Measurements from ENCODE around the gene KCTD21.
"Not testable (repeated sequence)": the region's sequence is repeated elsewhere in the genome, so short reads cannot be mapped to it uniquely, and the experiment has no call there.

The KCTD21 gene

GRCh38 chr11:78190374-78190773 is 1.9 kb upstream of the KCTD21 start:
- H3K4me3 Mint-ChIP-seq: peak overlapping the region; percentile 17 to 97
- H3K27me3 Mint-ChIP-seq: no peaks in the 10 kb centered on the region
- DNase-seq: no peak
- ATAC-seq (replicated peaks): no peak
- H3K9me3 Mint-ChIP-seq: no peaks in the 10 kb centered on the region
- H3K36me3 Mint-ChIP-seq (ENCODE audit: insufficient read depth): peaks cover 18% of the 10 kb centered on the region
- peak overlapping the region; percentile 85 to 88 for H3K27ac Mint-ChIP-seq
- peaks cover 35 to 50% of the 10 kb centered on the region in 2 donors for H3K4me1 Mint-ChIP-seq (ENCODE audit: low read depth in 2 of 2)

- Mint-ChIP-seq H3K27ac (peak overlapping the region; percentile 85 to 88), H3K27me3 (no peaks in the 10 kb centered on the region), H3K4me1 (ENCODE audit: low read depth in 2 of 2) (peaks cover 35 to 49% of the 10 kb centered on the region in 2 donors), H3K4me3 (peak overlapping the region; percentile 95 to 97), H3K36me3 (ENCODE audit: insufficient read depth) (peaks cover 18% of the 10 kb centered on the region), H3K9me3 (no peaks in the 10 kb centered on the region)
- DNase-seq: no peak
- no peak for ATAC-seq (replicated peaks)
These were observed 1.4 kb upstream of the KCTD21 start for GRCh38 chr11:78189851-78190250.

- Mint-ChIP-seq H3K4me3 (peak overlapping the region; percentile 95 to 97), H3K36me3 (ENCODE audit: insufficient read depth) (peaks cover 18% of the 10 kb centered on the region), H3K4me1 (ENCODE audit: low read depth in 2 of 2) (peaks cover 32 to 43% of the 10 kb centered on the region in 2 donors), H3K27me3 (no peaks in the 10 kb centered on the region), H3K27ac (peak overlapping the region; percentile 85 to 88), H3K9me3 (no peaks in the 10 kb centered on the region)
- DNase-seq: no peak
- ATAC-seq (replicated peaks): no peak
These were observed 823 bp upstream of the KCTD21 start for GRCh38 chr11:78189174-78189724.

GRCh38 chr11:78187366-78188285 is 800 bp downstream of the KCTD21 start:
- peaks cover 32 to 42% of the 10 kb centered on the region in 2 donors for H3K4me1 Mint-ChIP-seq (ENCODE audit: low read depth in 2 of 2)
- ATAC-seq (replicated peaks): peak; percentile 66

GRCh38 chr11:78181185-78181584 is 7.2 kb downstream of the KCTD21 start:
- Mint-ChIP-seq H3K36me3 (ENCODE audit: insufficient read depth) (no peaks in the 10 kb centered on the region), H3K4me3 (no peak overlapping the region), H3K27me3 (no peaks in the 10 kb centered on the region), H3K27ac (no peak overlapping the region), H3K4me1 (ENCODE audit: low read depth in 2 of 2) (peaks cover 3 to 6% of the 10 kb centered on the region in 2 donors), H3K9me3 (peaks cover 0 to 3% of the 10 kb centered on the region in 2 donors)
- no peak for ATAC-seq (replicated peaks)
- no peak for DNase-seq

More at GRCh38 chr11:78187366-78188285, 800 bp downstream of the KCTD21 start:
- Mint-ChIP-seq H3K27me3 (no peaks in the 10 kb centered on the region), H3K4me3 (peak overlapping the region; percentile 95 to 97), H3K36me3 (ENCODE audit: insufficient read depth) (peaks cover 18% of the 10 kb centered on the region), H3K27ac (peak overlapping the region; percentile 85 to 88), H3K9me3 (no peaks in the 10 kb centered on the region)
- peak; percentile 46 to 60 (median 57) for DNase-seq

GRCh38 chr11:78180751-78181150 is 7.7 kb downstream of the KCTD21 start:
- H3K27me3 Mint-ChIP-seq: no peaks in the 10 kb centered on the region
- H3K36me3 Mint-ChIP-seq (ENCODE audit: insufficient read depth): no peaks in the 10 kb centered on the region
- no peak for ATAC-seq (replicated peaks)
- DNase-seq: no peak
- H3K9me3 Mint-ChIP-seq: peaks cover 0 to 6% of the 10 kb centered on the region in 2 donors
- H3K4me3 Mint-ChIP-seq: no peak overlapping the region
- no peak overlapping the region for H3K27ac Mint-ChIP-seq
- H3K4me1 Mint-ChIP-seq (ENCODE audit: low read depth in 2 of 2): peaks cover 3 to 6% of the 10 kb centered on the region in 2 donors

GRCh38 chr11:78179459-78180071 is 8.9 kb downstream of the KCTD21 start:
- H3K27me3 Mint-ChIP-seq: no peaks in the 10 kb centered on the region
- peaks cover 0 to 6% of the 10 kb centered on the region in 2 donors for H3K9me3 Mint-ChIP-seq
- H3K4me3 Mint-ChIP-seq: no peak overlapping the region
- DNase-seq (no peak), ATAC-seq (replicated peaks) (no peak)
- no peaks in the 10 kb centered on the region for H3K36me3 Mint-ChIP-seq (ENCODE audit: insufficient read depth)
- H3K4me1 Mint-ChIP-seq (ENCODE audit: low read depth in 2 of 2): peaks cover 3 to 6% of the 10 kb centered on the region in 2 donors
- peak overlapping the region in 1 of 2 donors; percentile 7 for H3K27ac Mint-ChIP-seq

GRCh38 chr11:78177216-78177615 is 11.2 kb downstream of the KCTD21 start:
- Mint-ChIP-seq H3K4me1 (ENCODE audit: low read depth in 2 of 2) (peaks cover 3 to 6% of the 10 kb centered on the region in 2 donors), H3K9me3 (peaks cover 0 to 6% of the 10 kb centered on the region in 2 donors), H3K27me3 (no peaks in the 10 kb centered on the region), H3K36me3 (ENCODE audit: insufficient read depth) (no peaks in the 10 kb centered on the region), H3K4me3 (no peak overlapping the region), H3K27ac (no peak overlapping the region)
- no peak for DNase-seq
- ATAC-seq (replicated peaks): no peak

GRCh38 chr11:78176605-78177141 is 11.8 kb downstream of the KCTD21 start:
- Mint-ChIP-seq H3K27ac (peak overlapping the region in 1 of 2 donors; percentile 3), H3K9me3 (peaks cover 0 to 6% of the 10 kb centered on the region in 2 donors), H3K36me3 (ENCODE audit: insufficient read depth) (no peaks in the 10 kb centered on the region), H3K27me3 (no peaks in the 10 kb centered on the region), H3K4me1 (ENCODE audit: low read depth in 2 of 2) (peaks cover 3 to 6% of the 10 kb centered on the region in 2 donors), H3K4me3 (no peak overlapping the region)
- no peak for ATAC-seq (replicated peaks)
- no peak for DNase-seq

GRCh38 chr11:78175862-78176261 is 12.6 kb downstream of the KCTD21 start:
- H3K27ac Mint-ChIP-seq; H3K27me3 Mint-ChIP-seq; H3K4me1 Mint-ChIP-seq (ENCODE audit: low read depth in 2 of 2); DNase-seq; H3K9me3 Mint-ChIP-seq; H3K4me3 Mint-ChIP-seq; H3K36me3 Mint-ChIP-seq (ENCODE audit: insufficient read depth); ATAC-seq (replicated peaks): not testable (repeated sequence)

GRCh38 chr11:78171951-78172350 is 16.5 kb downstream of the KCTD21 start:
- Mint-ChIP-seq H3K36me3 (ENCODE audit: insufficient read depth) (no peaks in the 10 kb centered on the region), H3K4me3 (no peak overlapping the region), H3K27ac (no peak overlapping the region), H3K9me3 (peaks cover 0 to 6% of the 10 kb centered on the region in 2 donors), H3K4me1 (ENCODE audit: low read depth in 2 of 2) (no peaks in the 10 kb centered on the region), H3K27me3 (no peaks in the 10 kb centered on the region)
- ATAC-seq (replicated peaks): no peak
- DNase-seq: no peak

GRCh38 chr11:78170874-78171549 is 17.4 kb downstream of the KCTD21 start:
- ATAC-seq (replicated peaks) (no peak), DNase-seq (no peak)
- Mint-ChIP-seq H3K36me3 (ENCODE audit: insufficient read depth) (no peaks in the 10 kb centered on the region), H3K27ac (no peak overlapping the region), H3K4me3 (no peak overlapping the region), H3K9me3 (peaks cover 0 to 2% of the 10 kb centered on the region in 2 donors), H3K27me3 (no peaks in the 10 kb centered on the region), H3K4me1 (ENCODE audit: low read depth in 2 of 2) (no peaks in the 10 kb centered on the region)

GRCh38 chr11:78170413-78170812 is 18.0 kb downstream of the KCTD21 start:
- DNase-seq (no peak), ATAC-seq (replicated peaks) (no peak)
- Mint-ChIP-seq H3K9me3 (no peaks in the 10 kb centered on the region), H3K36me3 (ENCODE audit: insufficient read depth) (no peaks in the 10 kb centered on the region), H3K27ac (no peak overlapping the region), H3K27me3 (no peaks in the 10 kb centered on the region), H3K4me3 (no peak overlapping the region), H3K4me1 (ENCODE audit: low read depth in 2 of 2) (no peaks in the 10 kb centered on the region)
